T-helper 17 cell (primary cell): ENCODE results near the gene ANKRD29. TPM values are rescaled to one million over a fixed set of nuclear protein-coding genes. Genes with fewer than 3 reads are reported as not detected.
"Not testable (repeated sequence)": the region's sequence is repeated elsewhere in the genome, so short reads cannot be mapped to it uniquely, and the experiment has no call there.

Experiments used
- ATAC-seq: fragments of 150-1000 bp; cut with Tn5 transposase; 2 replicates; pipeline ENCODE4 v1.10.0; 2021; ENCODE audit warnings: mild to moderate bottlenecking, moderate library complexity
- DNase-seq, 3 donors: peaks; one replicate each; pipeline versions ENCODE4 v3.0.0 to v3.0.0-alpha.2; 2020 to 2021
- H3K9me3 ChIP-seq: one replicate; pipeline ENCODE4 v1.7.0; 2013; ENCODE audit warnings: low read length, mild to moderate bottlenecking; ENCODE audit not compliant: control insufficient read depth, poor library complexity, severe bottlenecking
- H3K27ac Mint-ChIP-seq: one replicate; pipeline ENCODE4 v1.8.0; 2022; ENCODE audit warnings: mild to moderate bottlenecking, moderate library complexity, mixed read lengths
- H3K27me3 Mint-ChIP-seq: one replicate; pipeline ENCODE4 v1.8.0; 2022; ENCODE audit warnings: mixed read lengths
- H3K36me3 Mint-ChIP-seq: one replicate; pipeline ENCODE4 v1.8.0; 2022; ENCODE audit warnings: low read depth, mixed read lengths
- H3K4me1 Mint-ChIP-seq: one replicate; pipeline ENCODE4 v1.8.0; 2022; ENCODE audit warnings: mild to moderate bottlenecking, mixed read lengths
- H3K4me3 Mint-ChIP-seq: one replicate; pipeline ENCODE4 v1.8.0; 2022; ENCODE audit warnings: mild to moderate bottlenecking, moderate library complexity, mixed read lengths
- total RNA-seq, 4 donors: library from RNA in 2 of 4; stranded (reverse) in 2 of 4; gene quantifications; one replicate each; pipeline ENCODE4 v1.2.3 and lab custom pipeline; 2022 to 2026

Gene ANKRD29
- total RNA-seq, 2 donors from 2014 or later: 0.25 to 0.26 TPM

GRCh38 chr18:23648456-23648855 is 14.3 kb downstream of the ANKRD29 start:
- ATAC-seq (no peak), DNase-seq (no peak)
- no peaks in the 10 kb centered on the region for H3K36me3 Mint-ChIP-seq
- peaks cover 10% of the 10 kb centered on the region for H3K4me1 Mint-ChIP-seq
- H3K9me3 ChIP-seq: no peaks in the 10 kb centered on the region
- H3K27me3 Mint-ChIP-seq: peaks cover 33% of the 10 kb centered on the region
- no peak overlapping the region for H3K27ac Mint-ChIP-seq
- no peak overlapping the region for H3K4me3 Mint-ChIP-seq

- H3K27ac Mint-ChIP-seq: no peak overlapping the region
- DNase-seq (no peak), ATAC-seq (no peak)
- no peak overlapping the region for H3K4me3 Mint-ChIP-seq
- peaks cover 8% of the 10 kb centered on the region for H3K4me1 Mint-ChIP-seq
- H3K9me3 ChIP-seq: no peaks in the 10 kb centered on the region
- peaks cover 26% of the 10 kb centered on the region for H3K27me3 Mint-ChIP-seq
- no peaks in the 10 kb centered on the region for H3K36me3 Mint-ChIP-seq
Measured at GRCh38 chr18:23646282-23646681, 16.4 kb downstream of the ANKRD29 start.

- no peak overlapping the region for H3K4me3 Mint-ChIP-seq
- DNase-seq (no peak), ATAC-seq (no peak)
- H3K4me1 Mint-ChIP-seq: peaks cover 8% of the 10 kb centered on the region
- H3K9me3 ChIP-seq: no peaks in the 10 kb centered on the region
- H3K27ac Mint-ChIP-seq: no peak overlapping the region
- H3K27me3 Mint-ChIP-seq: peaks cover 24% of the 10 kb centered on the region
- no peaks in the 10 kb centered on the region for H3K36me3 Mint-ChIP-seq
Measured at GRCh38 chr18:23645568-23646175, 17.0 kb downstream of the ANKRD29 start.

GRCh38 chr18:23643815-23644490 is 18.8 kb downstream of the ANKRD29 start:
- Mint-ChIP-seq H3K27me3 (peaks cover 26% of the 10 kb centered on the region), H3K4me3 (no peak overlapping the region), H3K4me1 (peaks cover 3% of the 10 kb centered on the region), H3K36me3 (no peaks in the 10 kb centered on the region), H3K27ac (no peak overlapping the region)
- DNase-seq (no peak), ATAC-seq (no peak)
- H3K9me3 ChIP-seq: no peaks in the 10 kb centered on the region

- H3K4me1 Mint-ChIP-seq: no peaks in the 10 kb centered on the region
- no peak overlapping the region for H3K4me3 Mint-ChIP-seq
- no peak overlapping the region for H3K27ac Mint-ChIP-seq
- no peak for ATAC-seq
- peaks cover 20% of the 10 kb centered on the region for H3K27me3 Mint-ChIP-seq
- H3K36me3 Mint-ChIP-seq: no peaks in the 10 kb centered on the region
- H3K9me3 ChIP-seq: no peaks in the 10 kb centered on the region
- DNase-seq: no peak
Measured at GRCh38 chr18:23641937-23642666, 20.6 kb downstream of the ANKRD29 start.

GRCh38 chr18:23641143-23641720 is 21.5 kb downstream of the ANKRD29 start:
- no peaks in the 10 kb centered on the region for H3K9me3 ChIP-seq
- Mint-ChIP-seq H3K4me3 (no peak overlapping the region), H3K27me3 (peaks cover 14% of the 10 kb centered on the region), H3K27ac (no peak overlapping the region), H3K36me3 (no peaks in the 10 kb centered on the region), H3K4me1 (no peaks in the 10 kb centered on the region)
- DNase-seq: no peak
- no peak for ATAC-seq

- Mint-ChIP-seq H3K4me3 (no peak overlapping the region), H3K27me3 (peaks cover 20% of the 10 kb centered on the region), H3K36me3 (no peaks in the 10 kb centered on the region), H3K4me1 (no peaks in the 10 kb centered on the region), H3K27ac (no peak overlapping the region)
- no peak for DNase-seq
- no peak for ATAC-seq
- H3K9me3 ChIP-seq: no peaks in the 10 kb centered on the region
Measured at GRCh38 chr18:23640052-23640451, 22.7 kb downstream of the ANKRD29 start.

GRCh38 chr18:23636433-23636832 is 26.3 kb downstream of the ANKRD29 start:
- H3K4me1 Mint-ChIP-seq, H3K27ac Mint-ChIP-seq, ATAC-seq, DNase-seq, H3K9me3 ChIP-seq, H3K36me3 Mint-ChIP-seq, H3K4me3 Mint-ChIP-seq: not testable (repeated sequence)
- peaks cover 28% of the 10 kb centered on the region for H3K27me3 Mint-ChIP-seq

- ATAC-seq (no peak), DNase-seq (no peak)
- Mint-ChIP-seq H3K27me3 (peaks cover 28% of the 10 kb centered on the region), H3K4me1 (peaks cover 4% of the 10 kb centered on the region), H3K4me3 (no peak overlapping the region), H3K36me3 (no peaks in the 10 kb centered on the region), H3K27ac (no peak overlapping the region)
- no peaks in the 10 kb centered on the region for H3K9me3 ChIP-seq
Measured at GRCh38 chr18:23636071-23636399, 26.7 kb downstream of the ANKRD29 start.

- Mint-ChIP-seq H3K4me3 (no peak overlapping the region), H3K27me3 (peaks cover 28% of the 10 kb centered on the region), H3K4me1 (peaks cover 4% of the 10 kb centered on the region), H3K36me3 (no peaks in the 10 kb centered on the region), H3K27ac (no peak overlapping the region)
- H3K9me3 ChIP-seq: no peaks in the 10 kb centered on the region
- DNase-seq: no peak
- no peak for ATAC-seq
Measured at GRCh38 chr18:23635283-23636070, 27.2 kb downstream of the ANKRD29 start.

GRCh38 chr18:23634692-23635091 is 28.0 kb downstream of the ANKRD29 start:
- H3K4me1 Mint-ChIP-seq: peaks cover 4% of the 10 kb centered on the region
- ATAC-seq: no peak
- H3K36me3 Mint-ChIP-seq: no peaks in the 10 kb centered on the region
- no peaks in the 10 kb centered on the region for H3K9me3 ChIP-seq
- no peak overlapping the region for H3K27ac Mint-ChIP-seq
- DNase-seq: no peak
- peaks cover 28% of the 10 kb centered on the region for H3K27me3 Mint-ChIP-seq
- no peak overlapping the region for H3K4me3 Mint-ChIP-seq

- H3K27me3 Mint-ChIP-seq: peaks cover 24% of the 10 kb centered on the region
- ATAC-seq (no peak), DNase-seq (no peak)
- H3K4me3 Mint-ChIP-seq: no peak overlapping the region
- no peak overlapping the region for H3K27ac Mint-ChIP-seq
- no peaks in the 10 kb centered on the region for H3K9me3 ChIP-seq
- no peaks in the 10 kb centered on the region for H3K36me3 Mint-ChIP-seq
- peaks cover 4% of the 10 kb centered on the region for H3K4me1 Mint-ChIP-seq
Measured at GRCh38 chr18:23632615-23633014, 30.1 kb downstream of the ANKRD29 start.

- Mint-ChIP-seq H3K4me3 (no peak overlapping the region), H3K27me3 (peaks cover 24% of the 10 kb centered on the region), H3K36me3 (no peaks in the 10 kb centered on the region), H3K27ac (no peak overlapping the region), H3K4me1 (peaks cover 4% of the 10 kb centered on the region)
- H3K9me3 ChIP-seq: no peaks in the 10 kb centered on the region
- no peak for ATAC-seq
- no peak for DNase-seq
Measured at GRCh38 chr18:23631746-23632145, 31.0 kb downstream of the ANKRD29 start.
